Endothelial cell of umbilical vein (primary cell): ENCODE measurements around the gene TUBA1C. TPM values are rescaled to one million over a fixed set of nuclear protein-coding genes. Genes with fewer than 3 reads are reported as not detected.
A peak's percentile ranks its signal among the peaks of the same experiment; 100 is the strongest.

ENCODE experiments used
- Bru-seq: library from RNA; stranded (reverse); fragments of 400-500 nt; gene quantifications from one replicate; lab custom pipeline; 2021; lab: Mats Ljungman, UMichigan
- BruChase-seq, 2 experiments: library from RNA; stranded (reverse); fragments of 400-500 nt; gene quantifications; one replicate each; lab custom pipeline; 2021; lab: Mats Ljungman, UMichigan
- BruUV-seq: library from RNA; stranded (reverse); fragments of 400-500 nt; replicated peaks from 2 replicates; lab custom pipeline; 2021; lab: Mats Ljungman, UMichigan
- CTCF ChIA-PET: fragments of 300-600, 350-600 bp; sonication (Branson Sonifier 250); formaldehyde crosslinking; loops from one replicate; lab custom pipeline; 2021; ENCODE audit warnings: antibody characterized with exemption, inconsistent platforms; lab: Charles Lee
- POLR2A ChIA-PET: fragments of 300-600, 350-600 bp; sonication (Branson Sonifier 250); formaldehyde crosslinking; loops from one replicate; lab custom pipeline; 2021; ENCODE audit warnings: antibody characterized with exemption, inconsistent platforms; lab: Charles Lee
- DNase-seq: peaks from one replicate; pipeline ENCODE4 v3.0.0-alpha.2; 2011; ENCODE audit warnings: low read depth, low spot score
- FAIRE-seq: peaks from 2 replicates; lab custom pipeline; 2011; peaks lifted over from hg19 to GRCh38; lab: Jason Lieb, UNC
- H2AFZ ChIP-seq: 2 replicates; pipeline ENCODE4 v1.6.0; 2012; ENCODE audit warnings: low read depth, low read length, control low read depth, inconsistent platforms
- H3K27ac ChIP-seq: 2 replicates; pipeline ENCODE4 v1.5.1; 2011; ENCODE audit warnings: low read depth, mild to moderate bottlenecking, control low read depth, low read length, moderate library complexity; ENCODE audit not compliant: insufficient read depth
- H3K27me3 ChIP-seq, 2 experiments: 2 replicates each; pipeline versions ENCODE4 v1.6.0 to v1.6.1; 2011; ENCODE audit warnings: low read length in 2 of 2, mixed read lengths in 1 of 2; ENCODE audit not compliant: control insufficient read depth in 2 of 2, insufficient read depth in 2 of 2
- H3K36me3 ChIP-seq, 2 experiments: 2 replicates in 1 of 2; 3 replicates in 1 of 2; pipeline ENCODE4 v1.5.1; 2011; ENCODE audit warnings: low read length in 2 of 2, mild to moderate bottlenecking in 1 of 2, moderate library complexity in 1 of 2; ENCODE audit not compliant: control insufficient read depth in 2 of 2, insufficient read depth in 2 of 2; ENCODE audit errors: extremely low read depth in 1 of 2
- H3K4me1 ChIP-seq: 3 replicates; pipeline ENCODE4 v1.5.1; 2011; ENCODE audit warnings: mild to moderate bottlenecking, low read length; ENCODE audit not compliant: control insufficient read depth, insufficient read depth; ENCODE audit errors: extremely low read depth
- H3K4me2 ChIP-seq: 2 replicates; pipeline ENCODE4 v1.6.1; 2011; ENCODE audit warnings: low read length, control low read depth, mixed read lengths; ENCODE audit not compliant: insufficient read depth
- H3K4me3 ChIP-seq, 3 experiments: fragments of 200-600 bp in 1 of 3; sonication (generic), shearing (Covaris generic) in 1 of 3; replicated peaks in 1 of 3; 2 replicates each; pipeline ENCODE4 v1.5.1; 2011 to 2016; ENCODE audit warnings: control low read depth in 3 of 3, low read length in 3 of 3, mild to moderate bottlenecking in 2 of 3, inconsistent platforms in 1 of 3, low read depth in 1 of 3, moderate library complexity in 1 of 3; ENCODE audit not compliant: insufficient read depth in 1 of 3
- H3K79me2 ChIP-seq: 2 replicates; pipeline ENCODE4 v1.6.0; 2012; ENCODE audit warnings: low read length, inconsistent platforms; ENCODE audit not compliant: control insufficient read depth, insufficient read depth
- H3K9ac ChIP-seq: replicated peaks from 2 replicates; pipeline ENCODE3; 2011; ENCODE audit warnings: low read length, control low read depth; ENCODE audit not compliant: insufficient read depth; ENCODE audit errors: extremely low read depth
- H3K9me1 ChIP-seq: replicated peaks from 3 replicates; pipeline ENCODE4 v1.6.0; 2011; ENCODE audit warnings: mild to moderate bottlenecking, low read length; ENCODE audit not compliant: control insufficient read depth, insufficient read depth; ENCODE audit errors: extremely low read depth
- H3K9me3 ChIP-seq: replicated peaks from 2 replicates; pipeline ENCODE4 v1.5.1; 2012; ENCODE audit warnings: low read length, inconsistent platforms; ENCODE audit not compliant: control insufficient read depth, insufficient read depth
- H4K20me1 ChIP-seq: replicated peaks from 2 replicates; pipeline ENCODE3; 2011; ENCODE audit warnings: mild to moderate bottlenecking, low read length; ENCODE audit not compliant: control insufficient read depth, insufficient read depth; ENCODE audit errors: extremely low read depth
- EZH2 ChIP-seq: IDR thresholded peaks from 2 replicates; pipeline ENCODE4 v1.6.1; 2012; ENCODE audit warnings: borderline replicate concordance, low read depth, mild to moderate bottlenecking, moderate library complexity, low read length, inconsistent platforms; ENCODE audit not compliant: severe bottlenecking
- FOS ChIP-seq: IDR thresholded peaks from 2 replicates; pipeline ENCODE4 v1.6.1; 2011; ENCODE audit warnings: mild to moderate bottlenecking, low read length, moderate library complexity, borderline replicate concordance; ENCODE audit not compliant: insufficient read depth
- GATA2 ChIP-seq: IDR thresholded peaks from 2 replicates; pipeline ENCODE4 v1.7.0; 2011; ENCODE audit warnings: low read depth, mild to moderate bottlenecking, moderate library complexity, mixed read lengths, low read length; ENCODE audit not compliant: insufficient read length, insufficient read depth
- JUN ChIP-seq: IDR thresholded peaks from 2 replicates; pipeline ENCODE4 v1.6.1; 2011; ENCODE audit warnings: borderline replicate concordance, low read depth; ENCODE audit not compliant: insufficient read length, insufficient read depth
- MAX ChIP-seq: IDR thresholded peaks from 2 replicates; pipeline ENCODE4 v1.6.1; 2011; ENCODE audit not compliant: insufficient read depth, insufficient read length
- MYC ChIP-seq: IDR thresholded peaks from one replicate; pipeline ENCODE4 v1.6.1; 2011; ENCODE audit warnings: mild to moderate bottlenecking, low read depth, low read length
- POLR2A ChIP-seq: IDR thresholded peaks from 2 replicates; pipeline ENCODE4 v1.6.1; 2012; ENCODE audit warnings: low read depth, mild to moderate bottlenecking, control low read depth, low read length
- POLR2AphosphoS5 ChIP-seq: IDR thresholded peaks from 2 replicates; pipeline ENCODE4 v1.6.1; 2012; ENCODE audit warnings: low read depth, mild to moderate bottlenecking, control low read depth, low read length, moderate library complexity; ENCODE audit not compliant: insufficient read depth
- dilution Hi-C: fragments of 300-500 bp; cut with MboI; formaldehyde crosslinking; loops from one replicate; pipeline ENCODE4 v1.15.0; 2019; ENCODE audit warnings: low sequenced_read_pairs; ENCODE audit not compliant: extremely low pct_ligation_motif_present
- intact Hi-C: fragments of 100-400 bp; cut with micrococcal nuclease; formaldehyde crosslinking; loops from one replicate; pipeline ENCODE4 v1.10.0; 2022
- long read RNA-seq: library from polyadenylated mRNA; stranded (forward); transcript quantifications from one replicate; pipeline ENCODE4 v2.0.0, GENCODE V29; 2021
- polyA minus RNA-seq, 3 experiments: library from RNA; depleted of rRNA, polyadenylated mRNA; stranded (reverse); fragments of >200 nt; gene quantifications; 1 replicate in 1 of 3; 2 replicates in 2 of 3; pipeline ENCODE4 v1.2.3, GENCODE V29; 2011
- polyA plus RNA-seq, 4 experiments: library from polyadenylated mRNA; depleted of rRNA in 3 of 4; stranded (reverse) in 3 of 4; unstranded in 1 of 4; fragments of >200 nt; gene quantifications; 2 replicates each; pipeline versions ENCODE4 v1.2.1 to v1.2.3, GENCODE V29; 2011 to 2012; ENCODE audit warnings: missing spikeins in 1 of 4
- total RNA-seq: library from RNA; stranded (reverse); gene quantifications from 2 replicates; pipeline ENCODE4 v1.2.3, GENCODE V29; 2021
- TF ChIP-seq, protein P1 (sequence below), 2 donors: IDR thresholded peaks; 1 replicate in 1 of 2; 2 replicates in 1 of 2; pipeline ENCODE4 v1.5.1; 2011; ENCODE audit warnings: low read length in 2 of 2, mild to moderate bottlenecking in 2 of 2, moderate library complexity in 2 of 2, control low read depth in 1 of 2, inconsistent platforms in 1 of 2, low read depth in 1 of 2; ENCODE audit not compliant: insufficient read depth in 1 of 2; ENCODE audit errors: extremely low read depth in 1 of 2

TUBA1C gene
- total RNA-seq: 515 and 523 TPM in 2 replicates
- polyA plus RNA-seq: 2,063 and 2,352 TPM in 2 replicates
- 1,483 and 1,881 TPM in 2 replicates for polyA plus RNA-seq (2011; cell fraction: cytosol; rRNA removed)
- 831 and 861 TPM in 2 replicates for polyA plus RNA-seq (2011; cell fraction: nucleus; rRNA removed)
- 624 and 1,156 TPM in 2 replicates for polyA plus RNA-seq (2012)
- polyA minus RNA-seq: 1,491 and 1,574 TPM in 2 replicates
- 697 TPM for polyA minus RNA-seq (2011; cell fraction: cytosol; rRNA and poly(A)+ RNA removed)
- 181 and 302 TPM in 2 replicates for polyA minus RNA-seq (2011; cell fraction: nucleus; rRNA and poly(A)+ RNA removed)
- Bru-seq, nascent RNA: percentile 78 among the genes with signal in this experiment
- BruChase-seq, experiment 1, labeled RNA remaining after a 6-hour chase: percentile 93 among the genes with signal in this experiment
- percentile 80 among the genes with signal in this experiment for BruChase-seq, experiment 2, labeled RNA remaining after a 2-hour chase
- long read RNA-seq, transcript TUBA1C-203 (2 exons, 1,105 nt): minor isoform, 12 of 266 reads
- long read RNA-seq, transcript TUBA1C-201 (4 exons, 3,001 nt): major isoform, 138 of 266 reads
- long read RNA-seq, partial matches to known transcripts: 100 of 266 reads
- long read RNA-seq, other reads (novel, unspliced or antisense): 15 of 266 reads

- TSS peak; percentile 67 for BruUV-seq
- DNase-seq: peak; percentile 89
- Histone ChIP-seq H3K4me2 (peak within 1 kb of the TSS; percentile 89), H3K27me3 (no peaks in the 10 kb centered on the region), H3K9me1 (no peaks in the 10 kb centered on the region), H2AFZ (peak within 1 kb of the TSS; percentile 62), H3K9me3 (no peaks in the 10 kb centered on the region), H3K9ac (peak within 1 kb of the TSS; percentile 95), H3K27ac (peak within 1 kb of the TSS; percentile 83), H3K4me3 (peak within 1 kb of the TSS; percentile 68 to 95 (median 83)), H3K36me3 (peaks cover 6 to 7% of the 10 kb centered on the region in 2 experiments), H3K79me2 (peaks cover 68% of the 10 kb centered on the region), H4K20me1 (peaks cover 3% of the 10 kb centered on the region), H3K4me1 (peaks cover 44% of the 10 kb centered on the region)
- ChIA-PET POLR2A (interaction anchor here (0.7 to 2.3 kb wide), 6 partner anchors 7 to 134 kb away, joined by 4 to 9 read pairs (median 6); partner anchors contain the start of genes SPATS2 and TUBA1B), CTCF (interaction anchor here (0.9 to 1.5 kb wide), 5 partner anchors 21 to 177 kb away, joined by 3 to 6 read pairs (median 4); partner anchors contain the start of gene TROAP)
- intact Hi-C loops: loop anchor here (1.0 to 2.0 kb wide), 3 partner anchors 30 to 135 kb away; partner anchors contain the start of gene TUBA1A
- dilution Hi-C loops: no loop called here
- FAIRE-seq: peak; percentile 85
- TF ChIP-seq POLR2AphosphoS5 (peak; percentile 97), GATA2 (no peak), MYC (peak; percentile 87), POLR2A (peak; percentile 99), JUN (peak; percentile 65), EZH2 (no peak), MAX (peak; percentile 89), FOS (peak; percentile 99)
- TF ChIP-seq, protein P1, sequence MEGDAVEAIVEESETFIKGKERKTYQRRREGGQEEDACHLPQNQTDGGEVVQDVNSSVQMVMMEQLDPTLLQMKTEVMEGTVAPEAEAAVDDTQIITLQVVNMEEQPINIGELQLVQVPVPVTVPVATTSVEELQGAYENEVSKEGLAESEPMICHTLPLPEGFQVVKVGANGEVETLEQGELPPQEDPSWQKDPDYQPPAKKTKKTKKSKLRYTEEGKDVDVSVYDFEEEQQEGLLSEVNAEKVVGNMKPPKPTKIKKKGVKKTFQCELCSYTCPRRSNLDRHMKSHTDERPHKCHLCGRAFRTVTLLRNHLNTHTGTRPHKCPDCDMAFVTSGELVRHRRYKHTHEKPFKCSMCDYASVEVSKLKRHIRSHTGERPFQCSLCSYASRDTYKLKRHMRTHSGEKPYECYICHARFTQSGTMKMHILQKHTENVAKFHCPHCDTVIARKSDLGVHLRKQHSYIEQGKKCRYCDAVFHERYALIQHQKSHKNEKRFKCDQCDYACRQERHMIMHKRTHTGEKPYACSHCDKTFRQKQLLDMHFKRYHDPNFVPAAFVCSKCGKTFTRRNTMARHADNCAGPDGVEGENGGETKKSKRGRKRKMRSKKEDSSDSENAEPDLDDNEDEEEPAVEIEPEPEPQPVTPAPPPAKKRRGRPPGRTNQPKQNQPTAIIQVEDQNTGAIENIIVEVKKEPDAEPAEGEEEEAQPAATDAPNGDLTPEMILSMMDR (IDR thresholded peaks at IDR 0.05; ENCODE audit: extremely low read depth in 1 of 2, insufficient read depth in 1 of 2, low read depth in 1 of 2, low read length in 2 of 2): no peak
Measured at GRCh38 chr12:49264873-49265792, at the start of gene TUBA1C. Gene TUBA1C, plus strand, starts transcription at chr12:49265082. Its CDS starts 100 bp downstream, at chr12:49265182.
